ENCODE results near the gene AHDC1. TPM values are rescaled to one million over a fixed set of nuclear protein-coding genes. Genes with fewer than 3 reads are reported as not detected.
"Not testable (repeated sequence)": the region's sequence is repeated elsewhere in the genome, so short reads cannot be mapped to it uniquely, and the experiment has no call there.

Gene AHDC1
- total RNA-seq, 2 donors from 2014 or later = 23.5 to 35.0 TPM

GRCh38 chr1:27538793-27539192 lies 65.2 kb downstream of the AHDC1 start:
- H3K4me3 ChIP-seq = no peak overlapping the region
- no peaks in the 10 kb centered on the region for H3K9me3 ChIP-seq
- H3K27me3 ChIP-seq = no peaks in the 10 kb centered on the region
- peaks cover 0 to 82% of the 10 kb centered on the region in 2 donors for H3K4me1 ChIP-seq
- DNase-seq (ENCODE audit: low spot score) = no peak
- H3K27ac ChIP-seq = peak overlapping the region; percentile 91 to 95
- TF ChIP-seq CTCF (IDR thresholded peaks at IDR 0.05) = no peak
- peaks cover 13% of the 10 kb centered on the region for H3K36me3 ChIP-seq

- H3K9me3 ChIP-seq; H3K4me3 ChIP-seq; DNase-seq (ENCODE audit: low spot score); H3K27me3 ChIP-seq: not testable (repeated sequence)
- H3K27ac ChIP-seq = peak overlapping the region; percentile 91 to 95
- H3K36me3 ChIP-seq = peaks cover 17% of the 10 kb centered on the region
- peaks cover 0 to 77% of the 10 kb centered on the region in 2 donors for H3K4me1 ChIP-seq
These were observed 65.7 kb downstream of the AHDC1 start for GRCh38 chr1:27538305-27538676.

- H3K4me1 ChIP-seq = peaks cover 0 to 62% of the 10 kb centered on the region in 2 donors
- DNase-seq (ENCODE audit: low spot score) = no peak
- H3K27me3 ChIP-seq = no peaks in the 10 kb centered on the region
- TF ChIP-seq CTCF (IDR thresholded peaks at IDR 0.05) = no peak
- H3K4me3 ChIP-seq = no peak overlapping the region
- peak overlapping the region; percentile 91 to 95 for H3K27ac ChIP-seq
- H3K9me3 ChIP-seq = no peaks in the 10 kb centered on the region
- peaks cover 17% of the 10 kb centered on the region for H3K36me3 ChIP-seq
These were observed 67.2 kb downstream of the AHDC1 start for GRCh38 chr1:27536767-27537166.

GRCh38 chr1:27536010-27536757 lies 67.8 kb downstream of the AHDC1 start:
- Histone ChIP-seq H3K27me3 (no peaks in the 10 kb centered on the region), H3K9me3 (no peaks in the 10 kb centered on the region), H3K36me3 (peaks cover 17% of the 10 kb centered on the region), H3K4me1 (peaks cover 0 to 56% of the 10 kb centered on the region in 2 donors), H3K27ac (peak overlapping the region; percentile 91 to 95), H3K4me3 (no peak overlapping the region)
- TF ChIP-seq CTCF (IDR thresholded peaks at IDR 0.05) = no peak
- DNase-seq (ENCODE audit: low spot score) = no peak

GRCh38 chr1:27535386-27535785 lies 68.6 kb downstream of the AHDC1 start:
- no peak for TF ChIP-seq CTCF (IDR thresholded peaks at IDR 0.05)
- H3K4me3 ChIP-seq = no peak overlapping the region
- peak overlapping the region; percentile 91 to 95 for H3K27ac ChIP-seq
- peaks cover 0 to 49% of the 10 kb centered on the region in 2 donors for H3K4me1 ChIP-seq
- no peaks in the 10 kb centered on the region for H3K9me3 ChIP-seq
- H3K36me3 ChIP-seq = peaks cover 17% of the 10 kb centered on the region
- no peak for DNase-seq (ENCODE audit: low spot score)
- no peaks in the 10 kb centered on the region for H3K27me3 ChIP-seq

GRCh38 chr1:27531959-27532685 lies 71.8 kb downstream of the AHDC1 start:
- no peak for TF ChIP-seq CTCF (IDR thresholded peaks at IDR 0.05)
- H3K27ac ChIP-seq = peak overlapping the region in 1 of 2 donors; percentile 92
- H3K4me1 ChIP-seq = peaks cover 0 to 48% of the 10 kb centered on the region in 2 donors
- H3K4me3 ChIP-seq = no peak overlapping the region
- DNase-seq (ENCODE audit: low spot score) = no peak
- no peaks in the 10 kb centered on the region for H3K27me3 ChIP-seq
- no peaks in the 10 kb centered on the region for H3K9me3 ChIP-seq
- peaks cover 17% of the 10 kb centered on the region for H3K36me3 ChIP-seq

All from right atrium auricular region (tissue), 2 donors.